HG03135 (cell line): ENCODE measurements around the gene DAB1.

Experiments
- ATAC-seq: cut with Tn5 transposase; IDR thresholded peaks from one replicate; pipeline ENCODE4 v1.9.1; 2021; ENCODE audit warnings: mild to moderate bottlenecking, moderate library complexity; ENCODE audit not compliant: unreplicated experiment

Gene DAB1

GRCh38 chr1:57131701-57132394 is 292.0 kb downstream of the DAB1 start:
- ATAC-seq = no peak

GRCh38 chr1:57131257-57131656 is 292.6 kb downstream of the DAB1 start:
- no peak for ATAC-seq

DNA sequence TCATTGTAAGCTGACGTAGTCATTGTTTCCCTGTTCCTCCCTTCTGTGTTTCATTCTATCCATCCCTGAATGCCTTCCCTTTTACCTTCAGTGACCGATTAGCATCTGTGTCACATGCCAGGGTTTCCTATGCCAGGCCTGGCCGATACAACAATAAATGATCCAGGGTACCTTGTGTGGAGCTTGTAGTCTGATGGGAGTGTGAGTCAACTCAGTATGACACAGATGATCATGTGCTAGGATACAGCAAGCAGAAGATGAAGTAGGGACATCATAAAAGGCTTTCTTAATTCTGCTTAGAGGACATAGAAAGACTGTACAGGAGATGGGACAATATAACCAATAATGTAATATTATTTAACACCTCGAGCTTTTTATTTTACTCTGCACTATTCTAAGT is 294.0 kb downstream of the DAB1 start:
- no peak for ATAC-seq

- ATAC-seq = no peak
Observed at GRCh38 chr1:57127976-57128375, 295.9 kb downstream of the DAB1 start.

GRCh38 chr1:57124768-57125446 is 299.0 kb downstream of the DAB1 start:
- ATAC-seq = no peak

GRCh38 chr1:57124170-57124569 is 299.7 kb downstream of the DAB1 start:
- no peak for ATAC-seq

DNA sequence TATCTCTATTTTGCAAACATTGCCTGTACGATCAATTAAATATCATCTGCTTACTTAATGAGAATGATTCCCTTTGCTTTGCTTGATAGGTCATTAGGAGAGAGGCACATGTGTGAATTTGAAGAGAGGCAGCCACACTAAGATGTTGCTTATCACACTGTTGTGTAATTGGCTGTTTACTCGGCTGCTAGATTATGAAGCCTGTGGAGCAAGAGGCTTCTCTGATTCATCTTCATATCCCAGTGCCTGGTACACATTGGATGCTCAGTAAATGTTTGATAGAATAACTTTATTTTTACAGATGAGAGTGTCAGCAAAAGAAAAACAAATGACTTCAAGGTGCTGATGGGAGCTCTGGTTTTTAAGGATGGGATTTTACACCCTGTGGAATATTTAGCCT is 301.8 kb downstream of the DAB1 start:
- ATAC-seq = no peak

GRCh38 chr1:57118948-57119603 is 304.8 kb downstream of the DAB1 start:
- ATAC-seq = no peak

DNA sequence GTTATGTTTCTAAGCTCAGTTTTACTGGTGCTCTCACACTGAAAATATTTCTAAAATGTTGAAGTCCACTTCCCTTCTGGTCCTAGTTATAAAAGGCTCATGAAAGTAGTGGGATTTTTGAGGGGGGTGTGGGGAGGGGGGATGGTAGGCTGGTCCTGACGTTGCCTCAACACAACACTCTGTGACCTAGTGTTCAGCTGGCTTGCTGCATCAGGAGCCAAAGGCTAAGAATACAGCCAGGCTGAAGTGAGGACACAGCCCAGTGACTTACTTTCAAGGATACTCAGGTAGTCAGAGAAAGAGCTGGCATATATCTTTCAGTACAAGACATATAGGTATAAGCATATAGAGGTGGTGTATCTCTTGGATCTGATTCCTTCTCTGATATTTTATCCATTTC is 306.1 kb downstream of the DAB1 start:
- no peak for ATAC-seq

- no peak for ATAC-seq
Observed at GRCh38 chr1:57116871-57117270, 307.0 kb downstream of the DAB1 start.

DNA sequence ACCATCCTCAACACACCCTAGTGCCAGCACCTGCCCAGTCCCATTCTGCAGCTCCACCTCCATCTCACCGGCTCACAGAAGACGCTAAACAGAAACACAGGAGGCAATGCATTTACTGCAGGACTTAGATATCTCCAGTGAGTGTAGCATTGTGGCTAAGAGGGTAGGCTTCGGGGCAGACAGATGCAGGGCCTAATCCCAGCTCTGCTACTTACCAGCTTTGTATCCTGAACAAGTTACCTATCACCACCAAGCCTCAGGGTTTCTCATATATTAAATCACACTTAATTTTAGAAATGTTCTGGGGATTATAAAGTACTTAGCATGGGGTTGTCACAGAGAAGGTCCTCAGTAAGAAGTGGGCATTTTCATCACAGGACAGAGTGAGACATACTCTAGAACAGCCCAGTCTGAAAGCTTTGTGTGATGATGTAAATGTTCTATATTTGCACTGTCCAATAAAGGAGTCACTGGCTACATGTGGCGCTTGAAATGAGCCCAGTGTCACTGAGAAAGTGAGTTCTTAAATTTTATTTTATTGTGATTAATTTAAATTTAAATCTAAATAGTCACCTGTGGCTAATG is 308.7 kb downstream of the DAB1 start:
- ATAC-seq = no peak

DNA sequence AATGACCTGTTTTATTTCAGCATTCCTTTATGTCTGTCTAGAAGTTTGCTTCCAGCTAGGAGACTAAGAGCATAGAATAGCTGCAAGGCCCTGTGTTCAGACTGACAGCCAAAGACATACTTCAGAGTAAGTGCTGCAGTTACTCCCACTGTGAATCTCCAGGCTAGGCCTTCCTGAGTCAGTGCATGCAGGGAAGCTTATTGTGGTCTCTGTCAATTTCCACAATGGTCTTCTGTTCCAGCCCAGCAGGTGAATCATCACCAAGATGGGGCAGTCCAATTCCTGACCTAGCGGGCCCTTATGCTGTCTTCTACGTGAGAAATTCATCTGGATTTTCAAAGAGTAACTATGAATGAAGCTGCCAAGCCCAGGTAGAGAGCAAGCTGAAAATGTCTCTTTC is 311.7 kb downstream of the DAB1 start:
- ATAC-seq = no peak

DNA sequence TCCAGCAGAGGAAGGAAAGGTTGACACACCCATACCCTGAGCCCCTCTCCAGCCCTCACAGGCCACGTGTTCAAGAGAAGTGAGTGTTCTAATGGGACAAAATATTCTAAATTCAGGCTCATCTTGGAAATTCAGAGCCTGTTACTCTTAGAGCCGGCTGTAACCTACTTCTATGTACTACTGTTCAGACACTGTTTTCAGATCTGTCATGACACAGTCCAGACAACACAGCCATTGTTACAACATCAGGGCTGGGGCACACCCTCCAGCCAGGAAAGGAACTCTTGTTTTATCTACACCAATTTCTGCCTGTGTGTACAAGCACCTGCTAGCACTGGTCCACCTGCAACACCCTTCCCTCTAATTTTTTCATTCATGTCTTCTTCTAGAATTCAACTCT is 312.7 kb downstream of the DAB1 start:
- ATAC-seq = no peak

- no peak for ATAC-seq
Observed at GRCh38 chr1:57109883-57110282, 314.0 kb downstream of the DAB1 start.

DNA sequence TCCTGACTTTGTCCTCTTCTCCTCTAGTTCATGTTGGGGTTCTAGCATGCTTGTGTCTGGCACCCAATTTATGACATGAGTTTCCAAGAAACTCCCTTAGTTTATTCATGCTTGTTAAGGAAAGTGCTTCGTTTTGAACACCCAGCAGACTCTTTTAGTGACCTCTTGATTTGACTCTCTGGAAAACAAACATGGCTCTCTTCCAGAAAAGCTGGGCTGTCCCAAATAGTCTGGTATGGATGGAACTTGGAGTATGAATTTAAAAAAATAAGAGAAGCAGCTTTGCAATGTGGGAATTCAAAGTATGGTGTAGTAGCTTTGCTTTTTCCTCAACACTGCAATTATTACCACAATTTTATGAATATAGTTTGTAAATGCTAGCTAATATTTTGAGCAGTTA is 314.6 kb downstream of the DAB1 start:
- ATAC-seq = no peak

- ATAC-seq = no peak
Observed at GRCh38 chr1:57106296-57106695, 317.6 kb downstream of the DAB1 start.

DNA sequence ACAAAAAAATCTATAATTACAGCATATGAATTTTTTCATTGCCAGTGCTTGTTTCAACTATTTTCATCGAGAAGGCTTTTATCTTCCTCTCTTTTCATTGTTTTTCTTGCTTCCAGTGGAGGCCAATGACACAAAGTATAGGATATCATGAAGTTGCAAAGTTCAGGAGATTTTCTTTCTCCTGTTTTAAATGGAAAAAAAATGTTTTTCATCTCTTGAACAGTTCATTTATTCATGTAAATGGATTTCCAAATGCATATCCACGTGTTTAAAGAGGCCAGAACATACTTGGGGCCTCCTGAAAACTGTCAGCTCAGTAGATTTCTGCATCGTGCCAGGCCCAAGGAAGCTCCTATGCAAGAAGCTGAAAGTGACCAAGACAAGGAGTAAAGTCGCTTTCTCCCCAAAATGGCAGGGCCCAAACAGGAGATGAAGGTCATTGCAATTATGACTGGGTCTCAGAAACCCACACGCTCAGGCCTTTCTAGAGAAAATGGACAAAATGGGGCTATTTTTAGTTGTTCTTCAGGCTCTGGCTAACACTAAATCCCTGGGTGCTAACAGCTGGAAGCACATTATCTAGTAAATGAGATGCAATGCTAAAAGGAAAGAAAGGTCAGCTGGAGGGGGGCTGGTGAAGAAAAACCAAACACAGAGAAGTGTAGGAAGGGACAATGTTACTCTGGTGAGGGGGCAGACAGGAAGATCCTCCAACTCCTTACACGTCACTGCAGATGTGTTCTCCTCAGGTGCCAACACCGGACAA is 321.1 kb downstream of the DAB1 start:
- ATAC-seq = no peak

DNA sequence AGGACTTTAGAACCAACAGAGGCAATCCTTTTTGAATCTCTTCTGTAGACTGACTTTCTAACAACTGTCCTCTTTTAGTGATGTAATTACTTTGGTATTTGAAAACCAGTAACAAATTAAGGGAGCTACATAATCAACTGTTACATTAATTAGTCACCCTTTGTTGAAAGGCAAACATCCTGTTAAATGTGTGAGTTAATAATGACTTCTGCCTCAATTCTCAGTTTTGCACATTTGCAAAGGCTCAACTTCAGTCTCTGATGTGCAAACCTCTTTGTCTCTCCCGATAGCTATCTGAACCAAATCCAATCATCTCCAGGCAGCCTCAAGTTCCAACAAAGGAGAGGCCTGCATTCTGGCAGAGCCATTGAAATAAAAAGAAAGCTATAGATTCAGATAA is 322.7 kb downstream of the DAB1 start:
- ATAC-seq = no peak

DNA sequence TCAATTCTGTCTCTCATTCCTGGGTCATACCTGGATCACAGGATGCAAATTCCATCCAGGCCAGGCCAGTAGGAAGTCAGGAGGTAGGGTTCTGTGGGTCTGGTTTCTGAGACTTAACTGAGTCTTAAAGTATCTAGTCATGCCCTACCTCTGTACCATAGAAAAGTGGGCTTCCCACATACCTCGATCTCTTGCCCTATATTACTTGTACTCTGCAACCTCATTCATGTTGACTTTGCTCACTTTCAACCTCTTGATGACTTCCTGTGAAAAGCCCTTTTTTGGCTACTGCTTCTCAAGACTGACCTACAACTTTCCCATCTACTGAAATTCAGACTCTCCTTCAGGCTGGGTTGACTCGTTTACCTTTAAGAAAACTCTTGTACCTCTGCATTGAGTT is 329.1 kb downstream of the DAB1 start:
- ATAC-seq = no peak

DNA sequence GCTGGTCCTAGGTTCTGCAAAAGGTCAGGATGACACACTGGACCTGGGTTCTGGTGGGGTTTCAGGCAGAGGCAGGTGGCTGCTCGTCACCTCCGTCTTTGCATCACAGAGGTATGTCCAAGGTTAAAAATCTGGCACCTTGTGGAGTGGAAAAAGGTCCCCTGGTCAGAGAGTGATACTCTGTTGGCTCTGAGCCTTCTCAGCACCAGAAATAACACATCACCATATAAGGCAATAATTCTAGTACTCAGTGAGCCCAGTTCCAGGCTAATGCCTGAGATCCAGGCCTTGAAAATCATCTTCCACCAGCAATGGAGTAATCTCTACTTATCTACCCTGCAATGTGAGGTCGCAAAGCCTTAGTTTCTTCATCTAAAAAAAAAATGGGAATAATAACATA is 330.7 kb downstream of the DAB1 start:
- no peak for ATAC-seq

- no peak for ATAC-seq
Observed at GRCh38 chr1:57091642-57092041, 332.2 kb downstream of the DAB1 start.
